GM10266 (cell line): ENCODE data around the gene SLC25A47.

Source experiments
- DNase-seq: peaks from one replicate; pipeline ENCODE4 v3.0.0; 2012; ENCODE audit errors: extremely low spot score
- TF ChIP-seq, protein P1 (sequence below): IDR thresholded peaks from 2 replicates; pipeline ENCODE4 v1.5.1; 2012; ENCODE audit warnings: mild to moderate bottlenecking, low read depth; ENCODE audit not compliant: control insufficient read depth, insufficient read depth; ENCODE audit errors: missing control alignments

SLC25A47 gene

DNA sequence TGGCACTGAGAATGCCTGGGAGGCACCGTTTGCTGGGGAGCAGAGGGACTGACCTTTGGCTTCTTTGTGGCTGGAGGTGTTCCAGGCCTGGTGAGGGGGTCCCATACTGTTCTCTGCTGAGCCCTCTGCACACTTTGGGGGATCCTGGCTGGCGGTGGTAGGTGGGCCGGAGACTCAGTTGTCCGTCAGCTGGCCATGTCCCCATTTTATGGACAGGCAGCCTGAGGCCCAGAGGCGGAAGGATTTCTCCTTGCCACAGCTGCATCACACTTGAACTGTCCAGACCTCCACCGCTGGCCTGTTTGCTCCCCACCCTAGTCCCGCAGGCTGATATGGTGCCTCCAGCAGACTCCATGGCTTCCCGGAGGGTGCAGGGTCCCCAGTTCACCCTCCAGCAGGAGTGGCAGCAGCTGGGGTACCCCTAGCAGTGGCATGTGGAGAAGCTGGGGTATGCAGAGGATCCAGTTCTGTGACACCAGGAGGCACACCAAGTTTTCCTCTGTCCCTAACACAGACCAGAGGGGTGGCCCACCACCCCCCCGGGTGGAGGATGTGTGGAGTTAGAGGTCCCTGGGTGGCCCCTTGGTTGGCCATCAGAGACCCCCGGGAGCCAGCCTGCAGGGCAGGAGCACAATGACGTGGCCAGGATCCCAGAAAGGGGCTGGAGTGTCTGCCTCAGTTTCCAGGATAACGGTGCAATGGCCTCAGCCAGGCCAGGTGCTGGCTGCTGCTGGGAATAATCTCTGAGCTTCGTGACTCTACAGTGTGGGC, 31.6 kb upstream of the SLC25A47 start:
- peak; percentile 25 for DNase-seq
- TF ChIP-seq, protein P1, sequence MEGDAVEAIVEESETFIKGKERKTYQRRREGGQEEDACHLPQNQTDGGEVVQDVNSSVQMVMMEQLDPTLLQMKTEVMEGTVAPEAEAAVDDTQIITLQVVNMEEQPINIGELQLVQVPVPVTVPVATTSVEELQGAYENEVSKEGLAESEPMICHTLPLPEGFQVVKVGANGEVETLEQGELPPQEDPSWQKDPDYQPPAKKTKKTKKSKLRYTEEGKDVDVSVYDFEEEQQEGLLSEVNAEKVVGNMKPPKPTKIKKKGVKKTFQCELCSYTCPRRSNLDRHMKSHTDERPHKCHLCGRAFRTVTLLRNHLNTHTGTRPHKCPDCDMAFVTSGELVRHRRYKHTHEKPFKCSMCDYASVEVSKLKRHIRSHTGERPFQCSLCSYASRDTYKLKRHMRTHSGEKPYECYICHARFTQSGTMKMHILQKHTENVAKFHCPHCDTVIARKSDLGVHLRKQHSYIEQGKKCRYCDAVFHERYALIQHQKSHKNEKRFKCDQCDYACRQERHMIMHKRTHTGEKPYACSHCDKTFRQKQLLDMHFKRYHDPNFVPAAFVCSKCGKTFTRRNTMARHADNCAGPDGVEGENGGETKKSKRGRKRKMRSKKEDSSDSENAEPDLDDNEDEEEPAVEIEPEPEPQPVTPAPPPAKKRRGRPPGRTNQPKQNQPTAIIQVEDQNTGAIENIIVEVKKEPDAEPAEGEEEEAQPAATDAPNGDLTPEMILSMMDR, result no peak

DNA sequence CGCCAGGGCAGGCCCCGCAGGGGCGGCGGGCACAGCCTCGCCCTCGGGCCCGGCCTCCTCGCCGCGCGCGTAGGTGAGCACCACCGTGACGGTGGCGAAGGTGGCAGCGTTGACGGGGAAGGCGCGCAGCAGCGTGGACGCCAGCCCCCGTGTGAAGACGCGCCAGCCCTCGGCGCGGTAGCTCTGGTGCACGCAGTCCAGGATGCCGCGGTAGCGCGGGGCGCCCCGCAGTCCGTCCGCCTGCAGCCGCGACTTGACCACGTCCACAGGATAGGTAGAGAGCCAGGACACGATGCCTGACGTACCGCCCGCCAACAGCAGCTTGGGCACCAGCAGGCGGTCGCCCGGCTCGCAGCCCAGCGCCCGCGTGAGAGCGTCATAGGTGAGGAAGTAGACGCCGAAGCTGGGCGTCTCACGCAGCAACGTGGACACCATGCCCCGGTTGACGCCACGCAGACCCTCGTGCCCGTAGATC, 30.8 kb upstream of the SLC25A47 start:
- no peak for DNase-seq
- TF ChIP-seq, protein P1, result no peak

DNA sequence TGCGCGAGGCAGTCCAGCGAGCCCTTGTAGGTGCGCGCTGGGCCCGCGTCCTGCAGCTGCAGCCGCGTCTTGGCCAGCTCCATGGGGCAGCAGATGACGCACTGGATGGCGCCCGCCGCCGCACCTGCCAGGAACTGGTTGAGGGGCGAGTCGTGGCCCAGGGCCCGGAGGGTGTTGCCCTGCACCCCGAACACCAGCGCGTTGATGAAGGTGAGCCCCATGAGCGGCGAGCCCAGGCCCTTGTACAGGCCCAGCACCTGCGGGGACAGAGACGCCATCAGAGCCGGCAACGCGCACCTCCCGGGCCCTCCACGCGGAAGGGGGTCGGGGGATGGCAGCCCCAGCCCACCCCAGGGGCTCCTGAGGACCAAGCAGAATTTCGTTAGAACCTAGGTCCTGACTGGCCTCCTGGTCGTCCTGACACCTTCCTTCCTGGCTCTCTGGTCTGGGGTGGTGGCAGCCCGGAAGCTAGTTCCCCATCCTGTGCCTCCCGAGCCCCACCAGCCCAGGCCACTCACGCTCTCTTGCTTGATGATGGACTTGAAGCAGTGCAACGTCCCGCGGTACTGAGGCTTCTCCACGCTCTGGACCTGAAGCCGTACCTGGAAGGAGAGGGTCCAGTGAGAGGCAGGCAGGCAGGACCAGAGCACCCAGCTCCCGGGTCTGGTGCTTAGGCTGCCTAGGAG, 30.2 kb upstream of the SLC25A47 start:
- no peak for DNase-seq
- TF ChIP-seq, protein P1, result no peak

DNA sequence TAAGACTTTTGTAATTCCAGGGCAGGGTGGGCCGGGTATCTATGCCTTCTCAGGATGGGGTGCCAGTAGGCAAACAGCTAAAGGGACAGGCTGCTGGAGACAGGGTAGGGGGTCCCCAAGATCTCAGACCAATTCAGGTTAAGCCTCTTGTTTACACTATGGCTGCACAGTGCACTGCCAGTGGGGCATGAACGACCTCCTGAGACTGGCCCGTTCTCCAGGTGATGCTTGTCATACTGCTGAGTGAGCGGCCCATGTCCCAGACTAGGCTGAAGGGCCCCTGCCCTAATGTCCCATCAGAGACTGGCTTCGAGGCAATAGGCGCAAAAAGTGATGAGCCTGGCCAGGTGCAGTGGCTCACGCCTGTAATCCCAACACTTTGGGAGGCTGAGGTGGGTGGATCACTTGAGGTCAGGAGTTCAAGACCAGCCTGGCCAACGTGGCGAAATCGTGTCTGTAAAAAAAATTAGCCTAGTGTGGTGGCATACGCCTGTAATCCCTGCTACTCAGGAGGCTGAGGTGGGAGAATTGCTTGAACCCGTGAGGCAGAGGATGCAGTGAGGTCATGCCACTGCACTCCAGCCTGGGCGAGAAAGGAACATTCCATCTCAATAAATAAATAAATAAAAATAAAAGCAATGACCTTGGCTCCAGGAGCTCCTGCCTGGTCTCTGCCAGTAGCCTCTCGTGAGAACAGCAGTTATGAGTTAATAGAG, 29.5 kb upstream of the SLC25A47 start:
- peak; percentile 25 for DNase-seq
- TF ChIP-seq, protein P1, result no peak

DNA sequence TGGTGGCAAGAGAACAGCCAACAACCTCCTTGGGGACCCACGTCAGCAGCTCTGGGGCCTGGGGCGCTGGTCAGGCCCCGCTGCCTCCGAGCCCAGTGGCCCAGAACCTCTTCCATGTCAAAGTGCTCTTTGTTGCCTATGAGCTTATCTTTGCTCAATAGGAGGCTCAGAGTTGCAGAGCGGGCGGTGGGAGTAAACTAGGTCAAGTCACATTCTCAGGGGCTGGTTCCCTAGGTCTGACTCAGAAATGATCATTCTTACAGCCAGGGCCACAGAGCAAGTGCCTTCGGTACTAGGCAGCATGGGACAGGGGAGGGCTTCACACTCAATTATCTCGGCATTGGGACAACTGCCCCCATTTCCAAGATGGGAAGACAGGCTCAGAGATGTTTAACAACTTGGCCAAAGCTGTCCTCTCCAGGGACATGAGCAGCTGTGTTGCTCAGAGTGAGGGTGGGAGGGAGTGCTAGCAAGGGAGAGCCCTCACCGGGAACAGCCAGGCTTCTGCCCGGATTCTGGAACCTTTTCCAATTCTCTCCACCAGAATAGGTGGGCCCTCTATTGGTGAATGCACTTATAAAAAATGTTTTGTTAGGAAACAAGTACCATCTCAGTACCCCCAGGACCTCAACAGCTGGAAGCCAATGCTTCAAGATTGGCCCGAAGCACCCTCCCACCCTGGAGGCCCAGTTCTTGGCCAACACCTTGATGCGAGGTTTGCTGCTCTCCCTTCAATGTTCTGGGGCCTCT, 28.8 kb upstream of the SLC25A47 start:
- TF ChIP-seq, protein P1, result no peak
- DNase-seq, result peak; percentile 46

DNA sequence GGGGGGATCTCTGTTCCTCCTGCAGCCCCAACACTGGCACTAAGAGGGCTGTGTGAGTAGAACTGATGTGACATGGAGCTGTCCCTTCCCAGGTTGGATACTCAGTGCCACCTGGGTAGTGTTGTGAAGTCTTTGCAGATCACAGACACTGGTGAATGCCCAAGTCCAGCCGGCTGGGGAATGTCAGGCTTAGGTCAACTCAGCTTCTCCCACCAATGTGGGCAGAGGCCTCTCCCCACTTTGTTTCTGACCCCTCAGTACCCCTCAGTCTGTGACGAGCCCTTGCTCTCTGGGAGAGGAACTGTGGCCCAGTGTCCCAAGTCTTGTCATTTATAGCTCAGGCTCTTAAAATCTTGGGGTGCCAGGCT, 28.2 kb upstream of the SLC25A47 start:
- TF ChIP-seq, protein P1, result no peak
- DNase-seq, result peak; percentile 17
